Neural progenitor cell (in vitro differentiated cells): Measurements from ENCODE around the gene FKRP.

Source experiments
- EZH2 ChIP-seq: fragments of 200-600 bp; sonication (generic); IDR thresholded peaks from 2 replicates; pipeline ENCODE4 v1.6.1; 2017; ENCODE audit warnings: antibody characterized with exemption, mild to moderate bottlenecking, moderate library complexity
- EZH2phosphoT487 ChIP-seq: fragments of 200-600 bp; sonication (generic); IDR thresholded peaks from 2 replicates; pipeline ENCODE4 v1.6.1; 2017; ENCODE audit warnings: antibody characterized with exemption
- TF ChIP-seq, protein P1 (sequence below): fragments of 200-600 bp; sonication (generic); IDR thresholded peaks from 2 replicates; pipeline ENCODE4 v1.5.1; 2017; ENCODE audit warnings: antibody characterized with exemption, mild to moderate bottlenecking

DNA sequence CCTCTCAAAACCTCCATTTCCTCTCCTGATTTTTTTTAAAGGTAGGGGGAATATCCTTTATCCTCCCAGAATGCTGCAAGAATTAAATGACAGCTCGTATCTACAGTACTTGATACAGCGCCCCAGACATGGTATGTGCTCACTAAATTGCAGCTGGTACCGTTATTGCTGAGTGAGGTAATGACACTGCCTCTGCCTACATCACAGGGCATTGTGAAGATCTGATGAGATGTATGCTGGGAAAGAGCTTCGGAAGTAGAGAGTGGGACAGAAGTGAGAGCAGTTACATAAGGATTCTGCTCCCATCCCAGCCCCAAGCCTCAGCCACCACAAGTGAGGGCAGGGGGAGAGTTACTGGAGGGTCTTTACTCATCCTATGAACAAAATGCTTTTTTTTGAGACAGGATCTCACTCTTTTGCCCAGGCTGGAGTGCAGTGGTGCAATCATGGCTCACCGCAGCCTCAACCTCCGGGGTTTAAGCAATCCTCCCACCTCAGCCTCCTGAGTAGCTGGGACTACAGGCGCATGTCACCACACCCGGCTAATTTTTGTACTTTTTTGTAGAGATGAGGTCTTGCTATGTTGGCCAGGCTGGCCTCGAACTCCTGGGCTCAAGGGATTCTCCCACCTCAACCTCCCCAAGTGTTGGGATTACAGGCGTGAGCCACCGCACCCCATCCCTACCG is 1.7 kb upstream of the FKRP start:
- TF ChIP-seq EZH2 (no peak), EZH2phosphoT487 (no peak)
- TF ChIP-seq, protein P1, sequence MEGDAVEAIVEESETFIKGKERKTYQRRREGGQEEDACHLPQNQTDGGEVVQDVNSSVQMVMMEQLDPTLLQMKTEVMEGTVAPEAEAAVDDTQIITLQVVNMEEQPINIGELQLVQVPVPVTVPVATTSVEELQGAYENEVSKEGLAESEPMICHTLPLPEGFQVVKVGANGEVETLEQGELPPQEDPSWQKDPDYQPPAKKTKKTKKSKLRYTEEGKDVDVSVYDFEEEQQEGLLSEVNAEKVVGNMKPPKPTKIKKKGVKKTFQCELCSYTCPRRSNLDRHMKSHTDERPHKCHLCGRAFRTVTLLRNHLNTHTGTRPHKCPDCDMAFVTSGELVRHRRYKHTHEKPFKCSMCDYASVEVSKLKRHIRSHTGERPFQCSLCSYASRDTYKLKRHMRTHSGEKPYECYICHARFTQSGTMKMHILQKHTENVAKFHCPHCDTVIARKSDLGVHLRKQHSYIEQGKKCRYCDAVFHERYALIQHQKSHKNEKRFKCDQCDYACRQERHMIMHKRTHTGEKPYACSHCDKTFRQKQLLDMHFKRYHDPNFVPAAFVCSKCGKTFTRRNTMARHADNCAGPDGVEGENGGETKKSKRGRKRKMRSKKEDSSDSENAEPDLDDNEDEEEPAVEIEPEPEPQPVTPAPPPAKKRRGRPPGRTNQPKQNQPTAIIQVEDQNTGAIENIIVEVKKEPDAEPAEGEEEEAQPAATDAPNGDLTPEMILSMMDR: no peak
